ENCODE measurements around the gene MDFIC2.

The MDFIC2 gene

DNA sequence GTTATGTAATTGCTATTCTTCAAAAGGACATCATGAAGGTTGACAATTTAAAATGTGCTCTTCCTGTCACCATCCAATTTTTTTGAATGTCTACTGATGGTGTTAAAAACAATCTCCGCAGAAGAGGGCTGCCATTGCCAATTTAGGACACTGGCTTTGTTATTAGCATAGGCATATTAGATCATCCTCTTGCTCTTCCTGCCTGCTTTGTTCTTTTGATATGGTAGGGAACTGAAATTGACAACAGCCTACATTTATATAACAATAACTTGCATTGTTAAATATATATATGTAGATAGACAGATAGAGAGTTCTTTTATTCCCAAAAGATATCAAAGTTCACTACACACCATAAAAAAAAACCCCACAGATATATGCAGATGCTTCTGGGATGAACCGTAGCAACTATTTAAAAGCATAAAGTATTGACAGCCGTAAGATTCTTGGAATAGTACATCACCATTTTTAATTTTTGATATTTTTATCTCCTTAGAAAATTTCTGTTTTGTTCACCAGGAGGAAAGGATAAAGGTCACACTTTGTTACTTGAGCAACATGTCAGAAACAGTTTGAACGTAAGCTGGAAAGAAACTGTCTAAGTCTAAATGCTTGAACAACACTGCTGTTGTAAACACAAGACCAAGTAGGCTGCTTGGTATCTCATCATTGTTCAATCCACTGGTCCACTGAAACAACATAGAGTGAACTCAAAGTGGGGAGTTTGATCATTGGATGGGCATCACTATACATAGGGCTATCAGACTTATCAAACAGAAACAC lies 66.5 kb downstream of the MDFIC2 start:
- TF ChIP-seq, protein P1, sequence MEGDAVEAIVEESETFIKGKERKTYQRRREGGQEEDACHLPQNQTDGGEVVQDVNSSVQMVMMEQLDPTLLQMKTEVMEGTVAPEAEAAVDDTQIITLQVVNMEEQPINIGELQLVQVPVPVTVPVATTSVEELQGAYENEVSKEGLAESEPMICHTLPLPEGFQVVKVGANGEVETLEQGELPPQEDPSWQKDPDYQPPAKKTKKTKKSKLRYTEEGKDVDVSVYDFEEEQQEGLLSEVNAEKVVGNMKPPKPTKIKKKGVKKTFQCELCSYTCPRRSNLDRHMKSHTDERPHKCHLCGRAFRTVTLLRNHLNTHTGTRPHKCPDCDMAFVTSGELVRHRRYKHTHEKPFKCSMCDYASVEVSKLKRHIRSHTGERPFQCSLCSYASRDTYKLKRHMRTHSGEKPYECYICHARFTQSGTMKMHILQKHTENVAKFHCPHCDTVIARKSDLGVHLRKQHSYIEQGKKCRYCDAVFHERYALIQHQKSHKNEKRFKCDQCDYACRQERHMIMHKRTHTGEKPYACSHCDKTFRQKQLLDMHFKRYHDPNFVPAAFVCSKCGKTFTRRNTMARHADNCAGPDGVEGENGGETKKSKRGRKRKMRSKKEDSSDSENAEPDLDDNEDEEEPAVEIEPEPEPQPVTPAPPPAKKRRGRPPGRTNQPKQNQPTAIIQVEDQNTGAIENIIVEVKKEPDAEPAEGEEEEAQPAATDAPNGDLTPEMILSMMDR (IDR thresholded peaks at IDR 0.05; ENCODE audit: insufficient read depth, low read depth, low read length, missing control alignments) = no peak
- H3K4me3 ChIP-seq (ENCODE audit: low read length) = no peak overlapping the region
- DNase-seq (ENCODE audit: low read depth) = no peak

DNA sequence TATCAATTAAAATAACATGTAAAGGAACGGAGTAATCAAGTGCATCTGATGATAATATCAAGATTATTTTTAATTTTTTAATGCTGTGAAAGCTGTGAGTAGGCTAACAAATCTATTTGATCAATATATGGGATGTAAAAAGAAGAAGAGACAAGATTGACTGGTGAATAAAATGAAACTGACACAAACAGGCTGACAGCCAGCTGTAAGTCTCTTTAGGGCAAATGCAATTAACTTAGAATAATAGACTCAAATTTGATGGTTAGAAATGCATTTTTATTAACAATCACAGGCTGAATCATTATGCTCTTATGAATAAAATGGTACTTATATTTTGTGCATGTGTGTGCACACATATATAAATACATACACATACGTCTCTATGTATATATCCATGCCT lies 68.0 kb downstream of the MDFIC2 start:
- TF ChIP-seq, protein P1 (IDR thresholded peaks at IDR 0.05; ENCODE audit: insufficient read depth, low read depth, low read length, missing control alignments) = no peak
- no peak for DNase-seq (ENCODE audit: low read depth)
- H3K4me3 ChIP-seq (ENCODE audit: low read length) = no peak overlapping the region

DNA sequence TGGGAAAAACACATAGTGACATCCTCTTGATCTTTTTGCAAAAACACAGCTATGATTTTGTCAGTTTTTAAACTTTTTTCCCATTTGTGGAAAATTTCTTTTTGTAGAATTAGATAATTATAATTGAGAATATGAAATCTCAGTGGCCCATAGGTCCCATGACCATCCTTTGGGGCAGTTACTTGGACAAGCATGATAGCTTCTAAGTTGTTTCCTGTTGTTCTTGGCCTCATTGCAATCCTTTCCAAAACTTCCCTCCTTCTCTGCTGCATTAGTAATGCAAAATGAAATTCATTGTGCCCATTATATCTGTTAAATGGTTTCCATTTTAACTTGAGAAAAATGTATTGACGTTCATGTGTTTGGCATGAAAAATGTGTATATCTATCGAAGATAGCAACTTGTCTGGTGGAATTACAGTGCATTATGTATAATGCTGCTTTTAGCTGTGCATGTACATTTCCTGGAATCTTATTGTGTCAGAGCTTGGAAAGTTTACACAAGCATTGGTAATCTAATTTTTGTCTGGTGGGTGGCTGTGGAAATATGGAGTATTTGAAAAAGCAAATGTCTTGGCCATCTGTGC lies 70.0 kb downstream of the MDFIC2 start:
- no peak for DNase-seq (ENCODE audit: low read depth)
- H3K4me3 ChIP-seq (ENCODE audit: low read length) = no peak overlapping the region
- TF ChIP-seq, protein P1 (IDR thresholded peaks at IDR 0.05; ENCODE audit: insufficient read depth, low read depth, low read length, missing control alignments) = no peak

DNA sequence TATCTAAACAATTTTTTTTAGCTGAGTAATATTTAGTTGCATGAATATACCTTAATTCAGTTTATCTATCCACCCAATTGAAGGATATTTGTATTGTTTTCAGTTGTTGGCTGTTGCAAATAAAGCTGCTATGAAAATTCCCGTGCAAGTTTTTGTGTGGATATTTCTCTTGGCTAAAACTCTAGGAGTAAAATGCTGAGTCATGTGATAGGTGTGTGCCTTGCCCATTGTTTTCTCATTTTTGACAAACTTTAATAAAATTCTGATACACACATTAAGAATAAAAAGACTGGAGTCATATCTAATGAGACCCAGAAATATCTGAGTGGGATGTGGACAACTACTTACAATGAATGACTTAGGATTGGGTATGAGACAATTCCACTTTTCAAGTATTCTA lies 78.6 kb downstream of the MDFIC2 start:
- H3K4me3 ChIP-seq (ENCODE audit: low read length) = no peak overlapping the region
- DNase-seq (ENCODE audit: low read depth) = no peak
- TF ChIP-seq, protein P1 (IDR thresholded peaks at IDR 0.05; ENCODE audit: insufficient read depth, low read depth, low read length, missing control alignments) = no peak

DNA sequence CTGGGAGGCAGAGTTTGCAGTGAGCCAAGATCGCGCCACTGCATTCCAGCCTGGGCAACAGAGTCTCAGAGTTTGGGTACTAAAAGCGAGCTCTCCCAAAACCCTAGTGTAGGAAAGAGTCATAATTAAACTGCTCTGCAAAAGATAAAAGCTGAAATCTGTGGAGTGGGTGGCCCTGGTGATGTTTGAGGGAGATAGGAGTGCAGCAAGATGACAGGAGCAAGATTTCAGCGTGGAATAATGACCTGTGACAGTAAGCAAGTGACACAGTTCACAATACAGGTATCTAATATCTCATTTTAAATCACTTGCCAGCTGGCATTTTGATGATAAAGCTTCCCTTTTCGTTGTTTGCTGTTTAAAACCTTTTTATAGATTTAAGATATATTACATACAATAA lies 79.3 kb downstream of the MDFIC2 start:
- TF ChIP-seq, protein P1 (IDR thresholded peaks at IDR 0.05; ENCODE audit: insufficient read depth, low read depth, low read length, missing control alignments) = no peak
- no peak overlapping the region for H3K4me3 ChIP-seq (ENCODE audit: low read length)
- no peak for DNase-seq (ENCODE audit: low read depth)

DNA sequence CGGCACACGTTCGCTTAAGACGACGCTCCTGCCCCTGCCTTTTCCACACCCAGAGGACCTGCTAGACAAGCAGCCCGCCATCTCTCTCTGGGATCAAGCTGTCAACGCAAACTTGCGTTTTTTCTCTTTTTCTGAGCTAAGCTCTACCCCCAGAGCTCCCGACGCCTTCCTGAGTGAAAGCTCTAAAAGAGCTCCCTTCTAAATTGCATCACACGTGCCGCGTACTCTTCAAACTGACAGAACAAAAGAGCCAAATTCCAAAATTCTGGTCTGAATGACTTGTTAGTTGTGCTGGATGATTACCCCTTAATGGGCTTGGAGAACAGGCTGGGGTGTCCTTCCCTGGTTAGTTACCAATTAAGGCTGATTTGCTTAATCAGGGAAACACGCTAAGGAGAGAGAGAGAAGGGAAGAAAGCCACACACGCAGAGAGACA lies 81.2 kb downstream of the MDFIC2 start:
- TF ChIP-seq, protein P1 (IDR thresholded peaks at IDR 0.05; ENCODE audit: insufficient read depth, low read depth, low read length, missing control alignments) = no peak
- DNase-seq (ENCODE audit: low read depth) = no peak
- no peak overlapping the region for H3K4me3 ChIP-seq (ENCODE audit: low read length)

Measured in epithelial cell of esophagus (primary cell).